ENCODE data around the gene BIRC7. TPM values are rescaled to one million over a fixed set of nuclear protein-coding genes. Genes with fewer than 3 reads are reported as not detected.

The BIRC7 gene
- total RNA-seq, 1 experiment from 2014 or later: not detected

GRCh38 chr20:63244468-63244867 lies 8.8 kb downstream of the BIRC7 start:
- Histone ChIP-seq H4K20me1 (ENCODE audit: insufficient read depth) (no peaks in the 10 kb centered on the region), H3K4me3 (no peak overlapping the region), H3K36me3 (ENCODE audit: low read depth) (no peaks in the 10 kb centered on the region), H3F3A (ENCODE audit: insufficient read depth, low read depth) (0 out of 2 replicates have a peak, but pooled peaks cover 4% of the 10 kb centered on the region), H3K79me2 (ENCODE audit: low read depth) (no peaks in the 10 kb centered on the region), H2AFZ (no peak overlapping the region), H3K9me3 (ENCODE audit: insufficient read depth, low read depth) (no peaks in the 10 kb centered on the region), H3K4me1 (replicated peaks; ENCODE audit: insufficient read depth) (peaks cover 6% of the 10 kb centered on the region; the same call in 1 of the 2 replicates), H3K9me2 (ENCODE audit: insufficient read depth) (no peaks in the 10 kb centered on the region), H3K27me3 (ENCODE audit: insufficient read depth, low read depth) (peaks cover 46% of the 10 kb centered on the region), H3K27ac (no peak overlapping the region), H3K4me2 (no peak overlapping the region)
- BruUV-seq (replicated peaks): no TSS peak
- ChIA-PET CTCF (no interaction called here), POLR2A (ENCODE audit: unreplicated experiment) (no interaction called here)
- intact Hi-C loops (cut with micrococcal nuclease; ENCODE audit: unreplicated experiment): no loop called here
- no peak for DNase-seq
- TF ChIP-seq, protein P1, sequence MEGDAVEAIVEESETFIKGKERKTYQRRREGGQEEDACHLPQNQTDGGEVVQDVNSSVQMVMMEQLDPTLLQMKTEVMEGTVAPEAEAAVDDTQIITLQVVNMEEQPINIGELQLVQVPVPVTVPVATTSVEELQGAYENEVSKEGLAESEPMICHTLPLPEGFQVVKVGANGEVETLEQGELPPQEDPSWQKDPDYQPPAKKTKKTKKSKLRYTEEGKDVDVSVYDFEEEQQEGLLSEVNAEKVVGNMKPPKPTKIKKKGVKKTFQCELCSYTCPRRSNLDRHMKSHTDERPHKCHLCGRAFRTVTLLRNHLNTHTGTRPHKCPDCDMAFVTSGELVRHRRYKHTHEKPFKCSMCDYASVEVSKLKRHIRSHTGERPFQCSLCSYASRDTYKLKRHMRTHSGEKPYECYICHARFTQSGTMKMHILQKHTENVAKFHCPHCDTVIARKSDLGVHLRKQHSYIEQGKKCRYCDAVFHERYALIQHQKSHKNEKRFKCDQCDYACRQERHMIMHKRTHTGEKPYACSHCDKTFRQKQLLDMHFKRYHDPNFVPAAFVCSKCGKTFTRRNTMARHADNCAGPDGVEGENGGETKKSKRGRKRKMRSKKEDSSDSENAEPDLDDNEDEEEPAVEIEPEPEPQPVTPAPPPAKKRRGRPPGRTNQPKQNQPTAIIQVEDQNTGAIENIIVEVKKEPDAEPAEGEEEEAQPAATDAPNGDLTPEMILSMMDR (conservative IDR thresholded peaks at IDR 0.05): no peak
- no peak for TF ChIP-seq EZH2 (IDR thresholded peaks at IDR 0.05; ENCODE audit: low read depth)

DNA sequence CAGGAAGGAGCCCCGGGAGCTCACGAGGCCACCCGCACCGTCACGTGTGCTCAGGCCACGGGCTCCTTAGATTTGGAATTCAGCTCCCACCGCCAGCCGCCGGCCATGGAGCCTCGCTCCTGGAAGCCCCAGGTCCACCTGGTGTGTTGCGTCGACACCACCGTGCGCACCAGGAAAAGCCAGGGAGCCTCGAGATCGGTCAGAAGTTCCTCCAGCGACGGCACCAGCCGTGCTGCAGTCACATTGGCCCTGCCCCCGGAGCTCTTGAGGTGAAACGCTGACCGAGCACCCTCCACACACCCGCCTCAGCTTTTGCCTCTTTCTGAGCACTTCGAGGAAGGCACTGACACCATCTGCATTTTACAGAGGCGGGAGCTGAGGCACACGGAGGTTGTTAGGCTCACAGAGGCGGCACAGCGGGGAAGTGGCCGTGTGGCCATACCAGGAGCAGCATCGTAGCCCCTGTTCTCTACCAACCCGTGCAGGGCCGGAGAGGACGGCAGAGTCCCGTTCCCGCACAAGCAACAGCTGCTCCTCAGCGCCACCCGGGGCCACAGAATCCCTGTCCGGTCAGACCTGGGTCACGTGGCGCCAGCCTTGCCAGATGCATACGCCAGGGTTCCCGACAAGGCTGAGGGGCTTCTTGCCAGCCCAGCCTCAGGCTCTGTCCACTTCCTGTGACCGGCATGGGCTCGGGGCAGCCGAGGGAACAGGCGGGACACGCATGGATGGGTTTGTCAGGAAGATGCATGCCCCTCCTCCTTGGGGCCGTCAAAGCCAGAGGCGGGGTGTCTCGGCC lies 11.0 kb downstream of the BIRC7 start:
- Histone ChIP-seq H2AFZ (no peak overlapping the region), H3K4me2 (peak overlapping the region; percentile 35; the same call in 1 of the 2 replicates), H3K79me2 (ENCODE audit: low read depth) (no peaks in the 10 kb centered on the region), H3K9me2 (ENCODE audit: insufficient read depth) (no peaks in the 10 kb centered on the region), H3K27me3 (ENCODE audit: insufficient read depth, low read depth) (peaks cover 46% of the 10 kb centered on the region), H3K27ac (no peak overlapping the region), H3K36me3 (ENCODE audit: low read depth) (no peaks in the 10 kb centered on the region), H4K20me1 (ENCODE audit: insufficient read depth) (no peaks in the 10 kb centered on the region), H3K4me1 (replicated peaks; ENCODE audit: insufficient read depth) (peaks cover 13% of the 10 kb centered on the region; the same call in 1 of the 2 replicates), H3F3A (ENCODE audit: insufficient read depth, low read depth) (peaks cover 11% of the 10 kb centered on the region; the same call in 1 of the 2 replicates), H3K9me3 (ENCODE audit: insufficient read depth, low read depth) (no peaks in the 10 kb centered on the region), H3K4me3 (no peak overlapping the region)
- ChIA-PET CTCF (interaction anchor here (2.3 kb wide), 1 partner anchor 23 kb away, joined by 8 read pairs; no protein-coding TSS in a partner anchor), POLR2A (ENCODE audit: unreplicated experiment) (interaction anchor here (0.6 kb wide), 1 partner anchor 21 kb away, joined by 3 read pairs; no protein-coding TSS in a partner anchor)
- no TSS peak for BruUV-seq (replicated peaks)
- DNase-seq: peak in 1 of 2 experiments; percentile 37
- TF ChIP-seq, protein P1 (conservative IDR thresholded peaks at IDR 0.05): no peak
- no peak for TF ChIP-seq EZH2 (IDR thresholded peaks at IDR 0.05; ENCODE audit: low read depth)
- intact Hi-C loops (cut with micrococcal nuclease; ENCODE audit: unreplicated experiment): no loop called here

DNA sequence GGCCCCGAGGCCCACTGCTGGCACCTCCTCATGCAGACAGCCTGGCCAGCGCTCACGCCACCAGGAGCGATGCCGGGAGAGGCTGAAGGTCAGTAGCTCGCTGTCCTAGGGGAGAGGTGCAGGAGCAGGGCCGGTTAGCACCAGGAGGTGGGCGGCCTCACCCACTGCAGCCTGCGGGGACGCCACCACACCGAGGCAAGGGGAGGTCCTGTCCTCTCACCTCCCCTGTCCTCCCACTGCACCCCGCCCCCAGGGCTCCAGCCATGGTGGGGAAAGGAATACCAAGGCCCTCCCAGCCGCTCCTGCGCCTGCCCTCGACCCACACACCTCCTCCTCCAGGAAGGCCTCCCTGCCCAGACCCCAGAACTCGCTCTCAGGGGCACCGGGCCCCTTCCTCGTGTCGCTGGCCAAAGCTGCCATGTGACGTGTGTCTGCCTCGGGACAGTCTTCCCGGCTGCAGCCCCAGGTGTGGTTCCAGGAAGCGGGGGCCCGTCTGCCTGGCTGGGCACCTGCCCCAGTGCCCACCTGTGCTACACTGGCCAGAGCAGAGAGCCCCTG lies 12.0 kb downstream of the BIRC7 start:
- H3K27ac ChIP-seq: no peak overlapping the region
- no peak for TF ChIP-seq EZH2 (IDR thresholded peaks at IDR 0.05; ENCODE audit: low read depth)
- TF ChIP-seq, protein P1 (conservative IDR thresholded peaks at IDR 0.05): no peak
- H3K9me2 ChIP-seq (ENCODE audit: insufficient read depth): no peaks in the 10 kb centered on the region
- no TSS peak for BruUV-seq (replicated peaks)
- CTCF ChIA-PET: no interaction called here
- peaks cover 13% of the 10 kb centered on the region; the same call in 1 of the 2 replicates for H3K4me1 ChIP-seq (replicated peaks; ENCODE audit: insufficient read depth)
- H3K79me2 ChIP-seq (ENCODE audit: low read depth): no peaks in the 10 kb centered on the region
- no peaks in the 10 kb centered on the region for H3K9me3 ChIP-seq (ENCODE audit: insufficient read depth, low read depth)
- DNase-seq: no peak
- H3K4me3 ChIP-seq: no peak overlapping the region
- intact Hi-C loops (cut with micrococcal nuclease; ENCODE audit: unreplicated experiment): no loop called here
- H3K4me2 ChIP-seq: no peak overlapping the region
- H3K36me3 ChIP-seq (ENCODE audit: low read depth): no peaks in the 10 kb centered on the region
- peaks cover 53% of the 10 kb centered on the region for H3K27me3 ChIP-seq (ENCODE audit: insufficient read depth, low read depth)
- POLR2A ChIA-PET (ENCODE audit: unreplicated experiment): no interaction called here
- peaks cover 11% of the 10 kb centered on the region; the same call in 1 of the 2 replicates for H3F3A ChIP-seq (ENCODE audit: insufficient read depth, low read depth)
- H4K20me1 ChIP-seq (ENCODE audit: insufficient read depth): no peaks in the 10 kb centered on the region
- H2AFZ ChIP-seq: no peak overlapping the region
